GM12878 (cell line): ENCODE data around the gene FBXL17. TPM values are rescaled to one million over a fixed set of nuclear protein-coding genes. Genes with fewer than 3 reads are reported as not detected.

ENCODE experiments used
- ATAC-seq: fragments of 200-7000 bp; cut with Tn5 transposase; 3 replicates; pipeline ENCODE4 v1.9.1; 2020; ENCODE audit warnings: mild to moderate bottlenecking, moderate library complexity
- BruUV-seq: library from RNA; stranded (reverse); fragments of 400-500 nt; replicated peaks from 2 replicates; lab custom pipeline; 2021; lab: Mats Ljungman, UMichigan
- CTCF ChIA-PET: fragments of 300-600 bp; sonication (Branson Sonifier 250); formaldehyde crosslinking; extraction: SDS; loops from one replicate; lab custom pipeline; 2021; ENCODE audit warnings: inconsistent platforms; lab: Yijun Ruan, JAX
- POLR2A ChIA-PET: fragments of 350-600 bp; formaldehyde crosslinking; extraction: SDS; loops from one replicate; lab custom pipeline; 2021; ENCODE audit warnings: inconsistent platforms; lab: Charles Lee
- RAD21 ChIA-PET: fragments of 300-600 bp; sonication (Branson Sonifier 250); formaldehyde crosslinking; loops from one replicate; lab custom pipeline; 2023; ENCODE audit warnings: antibody characterized with exemption; ENCODE audit not compliant: unreplicated experiment; lab: Charles Lee
- SMC1A ChIA-PET: fragments of 300-600 bp; sonication (Branson Sonifier 250); formaldehyde crosslinking; loops from one replicate; lab custom pipeline; 2023; ENCODE audit not compliant: unreplicated experiment, uncharacterized antibody; lab: Charles Lee
- DNase-seq: peaks from one replicate; pipeline ENCODE4 v3.0.0-alpha.2; 2011; ENCODE audit warnings: low read depth, low spot score
- FAIRE-seq: peaks from 3 replicates; lab custom pipeline; 2011; peaks lifted over from hg19 to GRCh38; lab: Jason Lieb, UNC
- H2AFZ ChIP-seq: 2 replicates; pipeline ENCODE4 v1.6.0; 2011; ENCODE audit warnings: low read depth, low read length, control low read depth; ENCODE audit not compliant: control insufficient read depth
- H3K27ac ChIP-seq: 2 replicates; pipeline ENCODE4 v1.5.1; 2011; ENCODE audit warnings: control low read depth; ENCODE audit not compliant: control insufficient read depth, insufficient read depth
- H3K27me3 ChIP-seq, 2 experiments: replicated peaks in 1 of 2; 2 replicates each; pipeline versions ENCODE4 v1.6.0 to v1.6.1; 2011; ENCODE audit warnings: low read length in 1 of 2; ENCODE audit not compliant: control insufficient read depth in 2 of 2, insufficient read depth in 2 of 2
- H3K36me3 ChIP-seq, 2 experiments: 2 replicates each; pipeline ENCODE4 v1.5.1; 2011; ENCODE audit warnings: low read length in 1 of 2; ENCODE audit not compliant: control insufficient read depth in 2 of 2, insufficient read depth in 2 of 2
- H3K4me1 ChIP-seq: 2 replicates; pipeline ENCODE4 v1.6.1; 2011; ENCODE audit warnings: mild to moderate bottlenecking, low read length, moderate library complexity, mixed read lengths; ENCODE audit not compliant: control insufficient read depth, insufficient read depth
- H3K4me2 ChIP-seq: 2 replicates; pipeline ENCODE4 v1.6.0; 2011; ENCODE audit warnings: control low read depth; ENCODE audit not compliant: control insufficient read depth, insufficient read depth
- H3K4me3 ChIP-seq: fragments of 200-600 bp; sonication (generic); 2 replicates; pipeline ENCODE4 v1.5.1; 2016
- H3K79me2 ChIP-seq: 2 replicates; pipeline ENCODE4 v1.6.0; 2011; ENCODE audit warnings: low read length; ENCODE audit not compliant: control insufficient read depth, insufficient read depth
- H3K9ac ChIP-seq: 2 replicates; pipeline ENCODE4 v1.8.0; 2011; ENCODE audit warnings: low read length, control low read depth, mixed read lengths; ENCODE audit not compliant: control insufficient read depth, insufficient read depth
- H3K9me3 ChIP-seq: replicated peaks from 3 replicates; pipeline ENCODE4 v1.5.1; 2011; ENCODE audit warnings: mild to moderate bottlenecking, low read length; ENCODE audit not compliant: control insufficient read depth, insufficient read depth
- H4K20me1 ChIP-seq: 2 replicates; pipeline ENCODE4 v1.6.0; 2011; ENCODE audit not compliant: control insufficient read depth, insufficient read depth
- ASH2L ChIP-seq: fragments of 300-600, 200-600 bp; sonication (generic); IDR thresholded peaks from 2 replicates; pipeline ENCODE4 v1.6.1; 2017; ENCODE audit warnings: low read depth, mild to moderate bottlenecking, borderline replicate concordance
- BACH1 ChIP-seq: fragments of 450-650 bp; IDR thresholded peaks from 2 replicates; pipeline ENCODE4 v1.6.1; 2017; ENCODE audit warnings: mild to moderate bottlenecking, borderline replicate concordance
- BRCA1 ChIP-seq: IDR thresholded peaks from 2 replicates; pipeline ENCODE4 v1.6.1; 2011; ENCODE audit warnings: low read depth, low read length, improper control_type of control experiment
- CHD1 ChIP-seq: IDR thresholded peaks from 2 replicates; pipeline ENCODE4 v1.6.1; 2012; ENCODE audit warnings: low read depth, low read length, improper control_type of control experiment
- FOXK2 ChIP-seq: fragments of 450-650 bp; IDR thresholded peaks from 2 replicates; pipeline ENCODE4 v1.6.1; 2017; ENCODE audit warnings: mild to moderate bottlenecking, moderate library complexity
- HDAC2 ChIP-seq: fragments of 200-600 bp; sonication (generic); IDR thresholded peaks from 2 replicates; pipeline ENCODE4 v1.6.1; 2017
- HDAC6 ChIP-seq: fragments of 200-600 bp; sonication (generic); IDR thresholded peaks from one replicate; pipeline ENCODE4 v1.8.0; 2017; ENCODE audit warnings: antibody characterized with exemption; ENCODE audit not compliant: unreplicated experiment
- IKZF1 ChIP-seq: fragments of 450-650 bp; conservative IDR thresholded peaks from 2 replicates; pipeline ENCODE4 v1.6.1; 2017; ENCODE audit warnings: antibody characterized with exemption, mild to moderate bottlenecking
- MTA2 ChIP-seq: fragments of 450-650 bp; IDR thresholded peaks from 2 replicates; pipeline ENCODE4 v1.6.1; 2016; ENCODE audit warnings: low read depth, mild to moderate bottlenecking, moderate library complexity
- PBX3 ChIP-seq: IDR thresholded peaks from 2 replicates; pipeline ENCODE4 v1.6.1; 2011; ENCODE audit warnings: mild to moderate bottlenecking, low read depth, low read length, moderate library complexity; ENCODE audit not compliant: insufficient replicate concordance
- POLR2AphosphoS5 ChIP-seq: IDR thresholded peaks from 2 replicates; pipeline ENCODE4 v1.6.1; 2011; ENCODE audit warnings: mild to moderate bottlenecking, low read length, inconsistent platforms
- RAD21 ChIP-seq: IDR thresholded peaks from 2 replicates; pipeline ENCODE4 v1.6.1; 2011; ENCODE audit warnings: mild to moderate bottlenecking, low read depth, low read length, moderate library complexity; ENCODE audit not compliant: insufficient read depth
- SP1 ChIP-seq: IDR thresholded peaks from one replicate; pipeline ENCODE4 v1.6.1; 2011; ENCODE audit warnings: low read depth, low read length
- SREBF2 ChIP-seq: IDR thresholded peaks from 2 replicates; pipeline ENCODE4 v1.6.1; 2012; ENCODE audit warnings: mild to moderate bottlenecking, low read length
- SUPT20H ChIP-seq: IDR thresholded peaks from 2 replicates; pipeline ENCODE4 v1.6.1; 2011; ENCODE audit warnings: low read depth, mild to moderate bottlenecking, low read length, moderate library complexity, borderline replicate concordance; ENCODE audit not compliant: control insufficient read depth
- TCF7 ChIP-seq: IDR thresholded peaks from 2 replicates; pipeline ENCODE4 v1.6.1; 2014; ENCODE audit warnings: antibody characterized with exemption, borderline replicate concordance
- ZNF24 ChIP-seq: fragments of 450-650 bp; IDR thresholded peaks from 2 replicates; pipeline ENCODE4 v1.6.1; 2017; ENCODE audit warnings: antibody characterized with exemption, mild to moderate bottlenecking
- ZZZ3 ChIP-seq: IDR thresholded peaks from 2 replicates; pipeline ENCODE4 v1.6.1; 2011; ENCODE audit warnings: low read depth; ENCODE audit not compliant: control insufficient read depth, insufficient read length
- WGBS: methylation state at CpG from one replicate; pipeline ENCODE4 v1.1.6; 2016; ENCODE audit warnings: low lambda C conversion rate; ENCODE audit not compliant: insufficient replicate concordance, insufficient coverage; ENCODE audit errors: missing lambda C conversion rate; 5-methylcytosine and 5-hydroxymethylcytosine counted together
- in situ Hi-C: fragments of 300-500 bp; cut with MboI; formaldehyde crosslinking; loops from 9 replicates; pipeline ENCODE4 v1.14.3; 2018; ENCODE audit warnings: mixed read lengths
- intact Hi-C: fragments of 100-400 bp; cut with micrococcal nuclease; formaldehyde crosslinking; loops from one replicate; pipeline ENCODE4 v1.14.2; 2022; ENCODE audit not compliant: unreplicated experiment
- polyA plus RNA-seq, 11 experiments: library from polyadenylated mRNA; depleted of rRNA in 4 of 11; unstranded in 6 of 11; stranded (reverse) in 5 of 11; fragments of >200 nt; fragmentation: Nextera tagmentation in 4 of 11; fragmentation: Illumina TruSeq in 1 of 11; extraction: Ambion mirVana in 4 of 11; extraction: Trizol in 1 of 11; gene quantifications; 1 replicate in 1 of 11; 2 replicates in 10 of 11; pipeline versions ENCODE4 v1.2.1 to v1.2.3, GENCODE V29; 2011 to 2016; ENCODE audit warnings: inconsistent platforms in 2 of 11, missing spikeins in 2 of 11, low read depth in 1 of 11
- total RNA-seq, 4 experiments: library from RNA; depleted of rRNA in 3 of 4; stranded (reverse); fragments of >200 nt in 3 of 4; fragmentation: Illumina TruSeq in 1 of 4; extraction: Trizol in 1 of 4; gene quantifications; 2 replicates each; pipeline versions ENCODE4 v1.2.1 to v1.2.3, GENCODE V29; 2013 to 2021

FBXL17 gene
- total and polyA plus RNA-seq, 10 of the 15 experiments (the other 5 are each of a cell fraction or from before 2014, with no cell fraction given): 0.88 to 9.0 (median 4.4) TPM

GRCh38 chr5:107935645-107936044, 446.3 kb downstream of the FBXL17 start:
- Histone ChIP-seq H4K20me1 (no peaks in the 10 kb centered on the region), H3K9me3 (no peaks in the 10 kb centered on the region), H3K79me2 (no peaks in the 10 kb centered on the region), H3K4me3 (no peak overlapping the region), H3K36me3 (no peaks in the 10 kb centered on the region), H3K9ac (no peak overlapping the region), H3K27ac (no peak overlapping the region), H2AFZ (no peak overlapping the region), H3K27me3 (no peaks in the 10 kb centered on the region), H3K4me1 (no peaks in the 10 kb centered on the region), H3K4me2 (no peak overlapping the region)
- POLR2A ChIA-PET: no interaction called here
- in situ Hi-C loops (no loop called here), intact Hi-C loops (no loop called here)
- no TSS peak for BruUV-seq
- FAIRE-seq (no peak), ATAC-seq (no peak), DNase-seq (no peak)
- 0% methylated on average over 1 of the region's 1 CpG for WGBS
- TF ChIP-seq BRCA1: no peak
- RAD21 ChIA-PET: no interaction called here
- SMC1A ChIA-PET: no interaction called here
- CTCF ChIA-PET: no interaction called here

GRCh38 chr5:107933326-107933725, 448.6 kb downstream of the FBXL17 start:
- Histone ChIP-seq H3K4me2 (no peak overlapping the region), H3K27me3 (no peaks in the 10 kb centered on the region), H3K4me1 (no peaks in the 10 kb centered on the region), H3K79me2 (no peaks in the 10 kb centered on the region), H3K4me3 (no peak overlapping the region), H3K27ac (no peak overlapping the region), H4K20me1 (no peaks in the 10 kb centered on the region), H3K36me3 (no peaks in the 10 kb centered on the region), H2AFZ (no peak overlapping the region), H3K9ac (no peak overlapping the region), H3K9me3 (no peaks in the 10 kb centered on the region)
- 96% methylated on average over 3 of the region's 3 CpGs for WGBS
- ChIA-PET POLR2A (no interaction called here), CTCF (no interaction called here), RAD21 (no interaction called here), SMC1A (interaction anchor here (0.7 kb wide), 1 partner anchor 101 kb away, joined by 3 read pairs; no protein-coding TSS in a partner anchor)
- intact Hi-C loops (no loop called here), in situ Hi-C loops (no loop called here)
- DNase-seq (no peak), FAIRE-seq (no peak), ATAC-seq (no peak)
- BruUV-seq: no TSS peak
- no peak for TF ChIP-seq TCF7
- no peak for TF ChIP-seq MTA2
- no peak for TF ChIP-seq PBX3
- TF ChIP-seq IKZF1: no peak
- no peak for TF ChIP-seq ZNF24
- TF ChIP-seq SUPT20H: no peak
- no peak for TF ChIP-seq BACH1
- TF ChIP-seq HDAC2: no peak
- no peak for TF ChIP-seq ZZZ3
- TF ChIP-seq HDAC6: no peak
- TF ChIP-seq SREBF2: no peak
- TF ChIP-seq FOXK2: no peak
- TF ChIP-seq CHD1: no peak
- no peak for TF ChIP-seq POLR2AphosphoS5
- TF ChIP-seq RAD21: no peak
- no peak for TF ChIP-seq ASH2L
- TF ChIP-seq BRCA1: no peak
- no peak for TF ChIP-seq SP1
